Liver (tissue), 9 donors: ENCODE results near the gene IGF1. TPM values are rescaled to one million over a fixed set of nuclear protein-coding genes. Genes with fewer than 3 reads are reported as not detected.

Experiments
- DNase-seq: peaks from one replicate; pipeline ENCODE4 v3.0.0-alpha.2; 2017; ENCODE audit warnings: low spot score
- H3K27ac ChIP-seq, 2 donors: one replicate each; pipeline ENCODE4 v1.7.0; 2013; ENCODE audit warnings: inconsistent platforms in 2 of 2, low read length in 2 of 2, control low read depth in 1 of 2, low read depth in 1 of 2, mild to moderate bottlenecking in 1 of 2
- H3K27me3 ChIP-seq, 4 donors: one replicate each; pipeline versions ENCODE4 v1.6.1 to v1.7.0; 2013; ENCODE audit warnings: low read length in 3 of 4, inconsistent platforms in 1 of 4, mild to moderate bottlenecking in 1 of 4, moderate library complexity in 1 of 4; ENCODE audit not compliant: control insufficient read depth in 4 of 4, insufficient read depth in 4 of 4
- H3K36me3 ChIP-seq, 4 donors: one replicate each; pipeline versions ENCODE4 v1.6.1 to v1.7.0; 2013; ENCODE audit warnings: low read length in 3 of 4, mild to moderate bottlenecking in 3 of 4, low read depth in 1 of 4, moderate library complexity in 1 of 4; ENCODE audit not compliant: control insufficient read depth in 4 of 4, insufficient read depth in 3 of 4
- H3K4me1 ChIP-seq, 4 donors: one replicate each; pipeline versions ENCODE4 v1.6.1 to v1.7.0; 2013; ENCODE audit warnings: low read length in 3 of 4, mild to moderate bottlenecking in 3 of 4, moderate library complexity in 1 of 4; ENCODE audit not compliant: control insufficient read depth in 4 of 4, insufficient read depth in 4 of 4
- H3K4me3 ChIP-seq, 3 donors: one replicate each; pipeline versions ENCODE4 v1.6.1 to v1.7.0; 2013; ENCODE audit warnings: low read length in 3 of 3, control low read depth in 1 of 3, low read depth in 1 of 3, mild to moderate bottlenecking in 1 of 3
- H3K9ac ChIP-seq, 2 donors: one replicate each; pipeline ENCODE4 v1.7.0; 2013; ENCODE audit warnings: low read length in 2 of 2, mild to moderate bottlenecking in 2 of 2, moderate library complexity in 2 of 2, control low read depth in 1 of 2, low read depth in 1 of 2
- H3K9me3 ChIP-seq, 4 donors: one replicate each; pipeline versions ENCODE4 v1.6.1 to v1.7.0; 2013; ENCODE audit warnings: low read length in 3 of 4; ENCODE audit not compliant: control insufficient read depth in 4 of 4
- CTCF ChIP-seq: fragments of 150-350 bp; IDR thresholded peaks from 2 replicates; pipeline ENCODE4 v1.5.1; 2017; ENCODE audit warnings: improper control_type of control experiment, low read depth, low read length; ENCODE audit not compliant: missing input control
- FOXA1 ChIP-seq: IDR thresholded peaks from 2 replicates; pipeline ENCODE4 v1.6.1; 2016; ENCODE audit warnings: antibody characterized with exemption
- GABPA ChIP-seq, 2 donors: IDR thresholded peaks in 1 of 2; conservative IDR thresholded peaks in 1 of 2; 2 replicates each; pipeline ENCODE4 v1.6.1; 2016; ENCODE audit warnings: antibody characterized with exemption in 2 of 2, mild to moderate bottlenecking in 1 of 2, moderate library complexity in 1 of 2
- HNF4A ChIP-seq, 2 donors: conservative IDR thresholded peaks; 2 replicates each; pipeline ENCODE4 v1.6.1; 2016; ENCODE audit warnings: antibody characterized with exemption in 2 of 2, mild to moderate bottlenecking in 2 of 2
- HNF4G ChIP-seq: IDR thresholded peaks from 2 replicates; pipeline ENCODE4 v1.6.1; 2016; ENCODE audit warnings: antibody characterized with exemption
- JUND ChIP-seq, 2 donors: IDR thresholded peaks; 2 replicates each; pipeline ENCODE4 v1.6.1; 2016; ENCODE audit warnings: antibody characterized with exemption in 2 of 2
- MAX ChIP-seq: IDR thresholded peaks from 2 replicates; pipeline ENCODE4 v1.6.1; 2016; ENCODE audit warnings: antibody characterized with exemption
- NR2F2 ChIP-seq: IDR thresholded peaks from 2 replicates; pipeline ENCODE4 v1.6.1; 2016; ENCODE audit warnings: antibody characterized with exemption
- RAD21 ChIP-seq, 2 donors: IDR thresholded peaks; 2 replicates each; pipeline ENCODE4 v1.6.1; 2016; ENCODE audit warnings: antibody characterized with exemption in 2 of 2, mild to moderate bottlenecking in 2 of 2
- REST ChIP-seq: IDR thresholded peaks from 2 replicates; pipeline ENCODE4 v1.6.1; 2016; ENCODE audit warnings: antibody characterized with exemption, mild to moderate bottlenecking
- RXRA ChIP-seq, 2 donors: IDR thresholded peaks; 2 replicates each; pipeline ENCODE4 v1.6.1; 2017 to 2018; ENCODE audit warnings: antibody characterized with exemption in 2 of 2, mild to moderate bottlenecking in 1 of 2
- TAF1 ChIP-seq: conservative IDR thresholded peaks from 2 replicates; pipeline ENCODE4 v1.6.1; 2016; ENCODE audit warnings: antibody characterized with exemption, mild to moderate bottlenecking
- YY1 ChIP-seq: IDR thresholded peaks from 2 replicates; pipeline ENCODE4 v1.6.1; 2016; ENCODE audit warnings: antibody characterized with exemption, mild to moderate bottlenecking
- ZBTB33 ChIP-seq: IDR thresholded peaks from 2 replicates; pipeline ENCODE4 v1.6.1; 2016; ENCODE audit warnings: antibody characterized with exemption
- WGBS: extraction: QIAGEN DNeasy Blood & Tissue Kit; methylation state at CpG from one replicate; pipeline ENCODE4 v1.1.7; 2013; 5-methylcytosine and 5-hydroxymethylcytosine counted together
- polyA plus RNA-seq, 2 donors: library from polyadenylated mRNA; stranded (reverse) in 1 of 2; unstranded in 1 of 2; fragments of 200-250 nt in 1 of 2; fragments of >200 nt in 1 of 2; fragmentation: Nextera tagmentation in 1 of 2; extraction: Ambion mirVana in 1 of 2; gene quantifications; one replicate each; pipeline versions ENCODE4 v1.2.1 to v1.2.3, GENCODE V29; 2013 to 2015
- total RNA-seq, 2 donors: library from RNA; depleted of rRNA; stranded (reverse); fragments of >200 nt; gene quantifications; one replicate each; pipeline ENCODE4 v1.2.3, GENCODE V29; 2014
- donor health status: healthy.
- donor health status: healthy.
- donor health status: healthy.
- donor health status: healthy.
- donor health status: healthy.

The IGF1 gene
- total and polyA plus RNA-seq, 4 donors = 0.61 to 118 (median 33.3) TPM

GRCh38 chr12:102518871-102519270, 38.5 kb upstream of the IGF1 start:
- no peaks in the 10 kb centered on the region for H3K9me3 ChIP-seq
- DNase-seq = no peak
- no peaks in the 10 kb centered on the region for H3K36me3 ChIP-seq
- H3K4me1 ChIP-seq = no peaks in the 10 kb centered on the region
- TF ChIP-seq NR2F2 (no peak), JUND (IDR thresholded peaks at IDR 0.05) (no peak), TAF1 (no peak), YY1 (no peak), RAD21 (IDR thresholded peaks at IDR 0.05) (no peak), REST (no peak), HNF4A (conservative IDR thresholded peaks at IDR 0.05) (no peak), FOXA1 (no peak), GABPA (IDR thresholded peaks at IDR 0.05 in 1 of 2, conservative IDR thresholded peaks at IDR 0.05 in 1 of 2) (no peak), CTCF (no peak), HNF4G (no peak), RXRA (IDR thresholded peaks at IDR 0.05) (no peak)
- no peak overlapping the region for H3K27ac ChIP-seq
- no peak overlapping the region for H3K4me3 ChIP-seq
- 81% methylated on average over 5 of the region's 5 CpGs for WGBS
- no peaks in the 10 kb centered on the region for H3K27me3 ChIP-seq
- no peak overlapping the region for H3K9ac ChIP-seq

GRCh38 chr12:102514696-102515095, 34.3 kb upstream of the IGF1 start:
- Histone ChIP-seq H3K4me1 (peaks cover 4 to 31% (median 20%) of the 10 kb centered on the region in 4 donors), H3K4me3 (no peak overlapping the region), H3K27ac (no peak overlapping the region), H3K27me3 (no peaks in the 10 kb centered on the region), H3K36me3 (no peaks in the 10 kb centered on the region), H3K9me3 (no peaks in the 10 kb centered on the region), H3K9ac (no peak overlapping the region)
- 63% methylated on average over 1 of the region's 1 CpG for WGBS
- no peak for TF ChIP-seq FOXA1
- TF ChIP-seq RAD21 (IDR thresholded peaks at IDR 0.05) = no peak
- TF ChIP-seq HNF4G = no peak
- TF ChIP-seq REST = no peak
- no peak for TF ChIP-seq RXRA (IDR thresholded peaks at IDR 0.05)
- TF ChIP-seq MAX = no peak
- no peak for TF ChIP-seq JUND (IDR thresholded peaks at IDR 0.05)
- no peak for TF ChIP-seq ZBTB33
- DNase-seq = no peak
